ENCODE data around the gene RNF222.

GRCh38 chr17:8444494-8444893 lies 46.9 kb upstream of the RNF222 start:
- TF ChIP-seq CTCF (IDR thresholded peaks at IDR 0.05; ENCODE audit: low read length) (no peak), EZH2 (IDR thresholded peaks at IDR 0.05; ENCODE audit: borderline replicate concordance, low read length) (no peak)

Data from OCI-LY1 (cell line).